K562 (cell line): ENCODE results near the gene OVOL2. TPM values are rescaled to one million over a fixed set of nuclear protein-coding genes. Genes with fewer than 3 reads are reported as not detected.

ENCODE experiments used
- polyA plus RNA-seq, 8 experiments: library from polyadenylated mRNA; depleted of rRNA in 4 of 8; stranded (reverse) in 5 of 8; unstranded in 3 of 8; fragments of >200 nt; fragmentation: Nextera tagmentation in 2 of 8; fragmentation: Illumina TruSeq in 1 of 8; extraction: Ambion mirVana in 2 of 8; extraction: Trizol in 1 of 8; gene quantifications; 2 replicates each; pipeline versions ENCODE4 v1.2.1 to v1.2.3, GENCODE V29; 2011 to 2014; ENCODE audit warnings: inconsistent platforms in 1 of 8, missing spikeins in 1 of 8
- total RNA-seq, 7 experiments: library from RNA; depleted of rRNA in 6 of 7; stranded (reverse); fragments of >200 nt in 6 of 7; fragmentation: Illumina TruSeq in 2 of 7; extraction: Trizol in 2 of 7; gene quantifications; 2 replicates each; pipeline versions ENCODE4 v1.2.1 to v1.2.3, GENCODE V29; 2011 to 2021; ENCODE audit warnings: low replicate concordance in 1 of 7
- TF ChIP-seq, protein P1 (sequence below), 2 experiments: fragments of 450-650 bp in 1 of 2; sonication (generic) in 1 of 2; formaldehyde crosslinking in 1 of 2; IDR thresholded peaks; 2 replicates each; pipeline versions ENCODE4 v1.7.1 to v1.9.0; 2016 to 2022; ENCODE audit warnings: inconsistent platforms in 1 of 2, mild to moderate bottlenecking in 1 of 2, missing genetic modification reagents in 1 of 2

Gene OVOL2
- total and polyA plus RNA-seq, 9 of the 15 experiments (the other 6 are each of a cell fraction or from before 2014, with no cell fraction given): not detected

DNA sequence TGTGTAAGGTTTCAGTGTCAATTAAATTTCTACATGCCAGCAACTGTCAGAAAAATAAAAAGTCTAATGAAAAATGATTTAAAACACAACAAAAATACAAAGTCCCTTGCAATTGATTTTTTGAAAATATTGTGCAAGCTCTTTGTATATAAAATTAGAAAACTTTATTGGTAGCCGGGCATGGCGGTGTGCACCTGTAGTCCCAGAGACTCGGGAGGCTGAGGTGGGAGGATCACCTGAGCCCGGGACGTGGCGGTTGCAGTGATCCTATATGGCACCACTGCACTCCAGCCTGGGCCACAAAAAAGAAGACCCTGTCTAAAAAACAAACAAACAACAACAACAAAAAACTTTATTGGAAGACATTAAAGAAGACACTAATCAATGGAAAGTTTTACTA lies 6.0 kb upstream of the OVOL2 start (continued):
- TF ChIP-seq, protein P1, sequence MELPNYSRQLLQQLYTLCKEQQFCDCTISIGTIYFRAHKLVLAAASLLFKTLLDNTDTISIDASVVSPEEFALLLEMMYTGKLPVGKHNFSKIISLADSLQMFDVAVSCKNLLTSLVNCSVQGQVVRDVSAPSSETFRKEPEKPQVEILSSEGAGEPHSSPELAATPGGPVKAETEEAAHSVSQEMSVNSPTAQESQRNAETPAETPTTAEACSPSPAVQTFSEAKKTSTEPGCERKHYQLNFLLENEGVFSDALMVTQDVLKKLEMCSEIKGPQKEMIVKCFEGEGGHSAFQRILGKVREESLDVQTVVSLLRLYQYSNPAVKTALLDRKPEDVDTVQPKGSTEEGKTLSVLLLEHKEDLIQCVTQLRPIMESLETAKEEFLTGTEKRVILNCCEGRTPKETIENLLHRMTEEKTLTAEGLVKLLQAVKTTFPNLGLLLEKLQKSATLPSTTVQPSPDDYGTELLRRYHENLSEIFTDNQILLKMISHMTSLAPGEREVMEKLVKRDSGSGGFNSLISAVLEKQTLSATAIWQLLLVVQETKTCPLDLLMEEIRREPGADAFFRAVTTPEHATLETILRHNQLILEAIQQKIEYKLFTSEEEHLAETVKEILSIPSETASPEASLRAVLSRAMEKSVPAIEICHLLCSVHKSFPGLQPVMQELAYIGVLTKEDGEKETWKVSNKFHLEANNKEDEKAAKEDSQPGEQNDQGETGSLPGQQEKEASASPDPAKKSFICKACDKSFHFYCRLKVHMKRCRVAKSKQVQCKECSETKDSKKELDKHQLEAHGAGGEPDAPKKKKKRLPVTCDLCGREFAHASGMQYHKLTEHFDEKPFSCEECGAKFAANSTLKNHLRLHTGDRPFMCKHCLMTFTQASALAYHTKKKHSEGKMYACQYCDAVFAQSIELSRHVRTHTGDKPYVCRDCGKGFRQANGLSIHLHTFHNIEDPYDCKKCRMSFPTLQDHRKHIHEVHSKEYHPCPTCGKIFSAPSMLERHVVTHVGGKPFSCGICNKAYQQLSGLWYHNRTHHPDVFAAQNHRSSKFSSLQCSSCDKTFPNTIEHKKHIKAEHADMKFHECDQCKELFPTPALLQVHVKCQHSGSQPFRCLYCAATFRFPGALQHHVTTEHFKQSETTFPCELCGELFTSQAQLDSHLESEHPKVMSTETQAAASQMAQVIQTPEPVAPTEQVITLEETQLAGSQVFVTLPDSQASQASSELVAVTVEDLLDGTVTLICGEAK (IDR thresholded peaks at IDR 0.05): peak; percentile 93
- TF ChIP-seq, protein P1 (CRISPR knock-in tag; IDR thresholded peaks at IDR 0.05): peak; percentile 72
